HEK293 (cell line): ENCODE results near the gene RRM1.

Experiments used
- CTCF ChIA-PET: fragments of 350-600 bp; formaldehyde crosslinking; extraction: SDS; loops from one replicate; lab custom pipeline; 2021; ENCODE audit warnings: antibody characterized with exemption; lab: Yijun Ruan, JAX
- POLR2A ChIA-PET: fragments of 300-600 bp; formaldehyde crosslinking; extraction: SDS; loops from one replicate; lab custom pipeline; 2020; ENCODE audit warnings: antibody characterized with exemption, inconsistent platforms; lab: Yijun Ruan, JAX
- H3K27ac ChIP-seq: fragments of 200-500 bp; sonication (Bioruptor generic); 2 replicates; pipeline ENCODE4 v1.5.1; 2014; ENCODE audit warnings: low read depth, low read length, control low read depth, inconsistent platforms; ENCODE audit errors: extremely low read depth
- H3K36me3 ChIP-seq, 2 experiments: fragments of 200-500 bp in 1 of 2; sonication (Bioruptor generic) in 1 of 2; 1 replicate in 1 of 2; 2 replicates in 1 of 2; pipeline ENCODE4 v1.5.1; 2014 to 2017; ENCODE audit warnings: inconsistent platforms in 2 of 2, low read length in 2 of 2; ENCODE audit not compliant: control insufficient read depth in 2 of 2, insufficient read depth in 1 of 2
- H3K4me1 ChIP-seq: fragments of 200-500 bp; sonication (Bioruptor generic); 2 replicates; pipeline ENCODE4 v1.5.1; 2014; ENCODE audit warnings: mild to moderate bottlenecking, low read length, inconsistent platforms; ENCODE audit not compliant: control insufficient read depth, insufficient read depth
- H3K4me3 ChIP-seq: 2 replicates; pipeline ENCODE4 v1.5.1; 2011; ENCODE audit warnings: low read depth, mild to moderate bottlenecking, control low read depth, low read length, moderate library complexity
- H3K9me3 ChIP-seq: fragments of 200-500 bp; sonication (Bioruptor generic); 2 replicates; pipeline ENCODE4 v1.5.1; 2014; ENCODE audit warnings: low read depth, low read length, inconsistent platforms; ENCODE audit not compliant: control insufficient read depth, insufficient read depth
- BCL11A ChIP-seq: fragments of 450-650 bp; formaldehyde crosslinking; IDR thresholded peaks from 2 replicates; pipeline ENCODE4 v1.5.1; 2016; ENCODE audit warnings: low read depth, missing biosample characterization, missing genetic modification characterization
- PRDM1 ChIP-seq: fragments of 450-650 bp; formaldehyde crosslinking; IDR thresholded peaks from 2 replicates; pipeline ENCODE4; 2016; ENCODE audit warnings: missing biosample characterization, missing genetic modification characterization
- RBAK ChIP-seq: fragments of 450-650 bp; formaldehyde crosslinking; IDR thresholded peaks from 2 replicates; pipeline ENCODE4 v1.5.1; 2016; ENCODE audit warnings: missing biosample characterization, missing genetic modification characterization
- SETDB1 ChIP-seq: IDR thresholded peaks from one replicate; pipeline ENCODE4 v1.6.1; 2017; ENCODE audit warnings: mild to moderate bottlenecking, low read length, moderate library complexity, mixed read lengths; ENCODE audit not compliant: insufficient read length
- SP3 ChIP-seq: fragments of 450-650 bp; formaldehyde crosslinking; IDR thresholded peaks from 2 replicates; pipeline ENCODE4 v1.5.1; 2016; ENCODE audit warnings: missing biosample characterization, missing genetic modification characterization
- SP7 ChIP-seq: fragments of 450-650 bp; formaldehyde crosslinking; IDR thresholded peaks from 2 replicates; pipeline ENCODE4 v1.5.1; 2016; ENCODE audit warnings: missing biosample characterization, missing genetic modification characterization
- TRIM28 ChIP-seq: IDR thresholded peaks from 2 replicates; pipeline ENCODE4 v1.6.1; 2011; ENCODE audit warnings: low read length, control low read depth, borderline replicate concordance
- ZBTB10 ChIP-seq: fragments of 450-650 bp; formaldehyde crosslinking; IDR thresholded peaks from 2 replicates; pipeline ENCODE4 v1.5.1; 2016; ENCODE audit warnings: missing biosample characterization, missing genetic modification characterization
- ZFP41 ChIP-seq: fragments of 450-650 bp; formaldehyde crosslinking; IDR thresholded peaks from 2 replicates; pipeline ENCODE4 v1.5.1; 2016; ENCODE audit warnings: missing biosample characterization, missing genetic modification characterization, borderline replicate concordance
- ZIC2 ChIP-seq: fragments of 450-650 bp; formaldehyde crosslinking; IDR thresholded peaks from 2 replicates; pipeline ENCODE4 v1.5.1; 2016; ENCODE audit warnings: missing biosample characterization, missing genetic modification characterization
- ZNF155 ChIP-seq: fragments of 450-650 bp; formaldehyde crosslinking; IDR thresholded peaks from 2 replicates; pipeline ENCODE4 v1.5.1; 2016; ENCODE audit warnings: missing biosample characterization, missing genetic modification characterization
- ZNF175 ChIP-seq: fragments of 450-650 bp; formaldehyde crosslinking; IDR thresholded peaks from 2 replicates; pipeline ENCODE4 v1.5.1; 2016; ENCODE audit warnings: missing biosample characterization, missing genetic modification characterization
- ZNF202 ChIP-seq: fragments of 450-650 bp; formaldehyde crosslinking; IDR thresholded peaks from 2 replicates; pipeline ENCODE4 v1.5.1; 2016; ENCODE audit warnings: missing biosample characterization, missing genetic modification characterization, borderline replicate concordance
- ZNF214 ChIP-seq: fragments of 450-650 bp; formaldehyde crosslinking; IDR thresholded peaks from 2 replicates; pipeline ENCODE4 v1.5.1; 2017; ENCODE audit warnings: missing biosample characterization, mild to moderate bottlenecking, missing genetic modification characterization, borderline replicate concordance
- ZNF26 ChIP-seq: fragments of 450-650 bp; formaldehyde crosslinking; IDR thresholded peaks from 2 replicates; pipeline ENCODE4 v1.5.1; 2016; ENCODE audit warnings: missing biosample characterization, missing genetic modification characterization
- ZNF280D ChIP-seq: fragments of 450-650 bp; formaldehyde crosslinking; IDR thresholded peaks from 2 replicates; pipeline ENCODE4 v1.5.1; 2016; ENCODE audit warnings: missing biosample characterization, missing genetic modification characterization
- ZNF292 ChIP-seq: fragments of 450-650 bp; formaldehyde crosslinking; IDR thresholded peaks from 2 replicates; pipeline ENCODE4 v1.5.1; 2016; ENCODE audit warnings: low read depth, missing biosample characterization, missing genetic modification characterization, borderline replicate concordance
- ZNF354C ChIP-seq: fragments of 450-650 bp; formaldehyde crosslinking; IDR thresholded peaks from 2 replicates; pipeline ENCODE4 v1.5.1; 2016; ENCODE audit warnings: missing biosample characterization, missing genetic modification characterization, low read depth, borderline replicate concordance
- ZNF513 ChIP-seq: fragments of 450-650 bp; IDR thresholded peaks from 2 replicates; pipeline ENCODE4 v1.5.1; 2018; ENCODE audit warnings: missing biosample characterization, missing genetic modification characterization
- ZNF555 ChIP-seq: fragments of 450-650 bp; formaldehyde crosslinking; conservative IDR thresholded peaks from 2 replicates; pipeline ENCODE4 v1.5.1; 2017; ENCODE audit warnings: missing biosample characterization, mild to moderate bottlenecking, missing genetic modification characterization, inconsistent platforms
- ZNF558 ChIP-seq: fragments of 450-650 bp; formaldehyde crosslinking; IDR thresholded peaks from 2 replicates; pipeline ENCODE4 v1.5.1; 2016; ENCODE audit warnings: missing biosample characterization, missing genetic modification characterization
- ZNF610 ChIP-seq: fragments of 450-650 bp; formaldehyde crosslinking; IDR thresholded peaks from 2 replicates; pipeline ENCODE4 v1.5.1; 2016; ENCODE audit warnings: missing biosample characterization, missing genetic modification characterization, borderline replicate concordance
- ZNF692 ChIP-seq: fragments of 450-650 bp; formaldehyde crosslinking; IDR thresholded peaks from 2 replicates; pipeline ENCODE4 v1.5.1; 2016; ENCODE audit warnings: missing biosample characterization, missing genetic modification characterization
- ZNF785 ChIP-seq: fragments of 450-650 bp; formaldehyde crosslinking; IDR thresholded peaks from 2 replicates; pipeline ENCODE4 v1.5.1; 2016; ENCODE audit warnings: missing biosample characterization, missing genetic modification characterization
- ZSCAN5A ChIP-seq: fragments of 450-650 bp; formaldehyde crosslinking; IDR thresholded peaks from 2 replicates; pipeline ENCODE4 v1.5.1; 2016; ENCODE audit warnings: missing biosample characterization, missing genetic modification characterization

The RRM1 gene

GRCh38 chr11:4065601-4066377, 28.8 kb upstream of the RRM1 start (continued):
- no peak for TF ChIP-seq ZSCAN5A (tag by site-specific recombination)
- no peak for TF ChIP-seq SP7
- no peak for TF ChIP-seq ZNF513 (tag by site-specific recombination)
- TF ChIP-seq ZBTB10: no peak
- TF ChIP-seq ZNF354C (tag by site-specific recombination): no peak
- TF ChIP-seq ZNF555 (tag by site-specific recombination): no peak
- TF ChIP-seq ZNF280D (tag by site-specific recombination): no peak
- no peak for TF ChIP-seq SETDB1
- TF ChIP-seq ZNF292 (tag by site-specific recombination): no peak
- no peak for TF ChIP-seq ZIC2 (tag by site-specific recombination)
- no peak for TF ChIP-seq ZNF558 (tag by site-specific recombination)
- TF ChIP-seq TRIM28: no peak
- TF ChIP-seq, all 188 proteins: peak for 0

GRCh38 chr11:4066910-4067309, 27.7 kb upstream of the RRM1 start:
- no peaks in the 10 kb centered on the region for H3K9me3 ChIP-seq
- H3K4me3 ChIP-seq: no peak overlapping the region
- peaks cover 0 to 7% of the 10 kb centered on the region in 2 experiments; a peak in 2 of 3 replicates for H3K36me3 ChIP-seq
- POLR2A ChIA-PET: no interaction called here
- CTCF ChIA-PET: interaction anchor here (0.9 to 15.3 kb wide), 4 partner anchors 11 to 241 kb away, joined by 3 to 589 read pairs (median 3); partner anchors contain the start of genes RHOG and STIM1
- H3K4me1 ChIP-seq: no peaks in the 10 kb centered on the region
- no peak overlapping the region for H3K27ac ChIP-seq
- no peak for TF ChIP-seq ZFP41 (tag by site-specific recombination)
- no peak for TF ChIP-seq SP3 (tag by site-specific recombination)
- no peak for TF ChIP-seq ZNF555 (tag by site-specific recombination)
- no peak for TF ChIP-seq ZNF692
- TF ChIP-seq BCL11A (tag by site-specific recombination): no peak
- no peak for TF ChIP-seq ZNF175 (tag by site-specific recombination)
- TF ChIP-seq ZNF155 (tag by site-specific recombination): no peak
- no peak for TF ChIP-seq ZNF610 (tag by site-specific recombination)
- no peak for TF ChIP-seq ZNF785 (tag by site-specific recombination)
- no peak for TF ChIP-seq ZNF214
- no peak for TF ChIP-seq PRDM1 (tag by site-specific recombination)
- TF ChIP-seq ZNF202 (tag by site-specific recombination): no peak
- no peak for TF ChIP-seq ZNF26
- TF ChIP-seq RBAK (tag by site-specific recombination): no peak
